HG03520 (cell line): Measurements from ENCODE around the gene USP8.
"Not testable (repeated sequence)": the region's sequence is repeated elsewhere in the genome, so short reads cannot be mapped to it uniquely, and the experiment has no call there.

Experiments
- ATAC-seq: cut with Tn5 transposase; IDR thresholded peaks from one replicate; pipeline ENCODE4 v1.9.1; 2021; ENCODE audit warnings: mild to moderate bottlenecking, moderate library complexity; ENCODE audit not compliant: unreplicated experiment

The USP8 gene

DNA sequence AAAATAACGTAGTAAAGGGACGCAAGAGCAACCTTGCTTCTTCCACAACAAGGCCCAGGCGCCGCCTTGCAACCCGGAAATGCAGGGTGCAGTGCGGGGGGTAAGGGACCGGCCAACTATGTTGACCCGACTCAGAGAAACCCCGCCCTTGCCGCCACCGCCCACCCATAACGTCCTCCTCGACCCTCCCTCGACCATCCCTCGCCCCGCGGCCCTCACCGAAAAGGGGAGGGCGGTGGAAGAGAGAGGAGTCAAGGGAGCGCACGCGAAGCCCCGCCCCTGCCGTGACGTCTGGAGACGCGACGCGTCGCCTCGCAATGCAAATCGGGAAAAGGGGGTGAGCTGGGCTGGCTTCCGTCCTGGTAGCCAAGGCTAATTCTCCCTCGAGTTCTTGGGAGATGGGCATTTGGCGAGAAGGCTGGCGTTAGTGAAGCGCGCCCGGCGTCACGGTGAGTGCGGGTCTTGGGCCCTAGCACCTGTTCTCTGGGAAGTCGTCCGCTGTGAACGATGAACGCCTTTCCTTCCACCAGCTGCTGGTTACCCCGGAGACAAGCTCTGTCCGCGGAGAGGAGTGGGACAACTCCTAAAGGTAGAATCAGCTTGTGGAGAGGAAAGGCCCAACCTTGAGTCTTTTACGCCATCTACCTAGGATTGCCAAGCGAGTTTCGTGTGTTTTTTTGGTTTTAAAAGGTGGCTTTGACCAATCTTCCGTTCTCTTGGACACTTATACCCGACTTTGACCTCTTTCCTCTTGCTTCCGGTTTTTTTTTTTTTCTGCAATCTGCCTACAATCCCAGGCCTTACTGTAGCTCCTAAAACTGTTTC, at the start of gene USP8:
TSS of gene USP8 (plus strand) at position 340 of the 825 bp plus-strand sequence. CDS start 14,669 bp downstream, outside the sequence.
- ATAC-seq = peak; percentile 92

DNA sequence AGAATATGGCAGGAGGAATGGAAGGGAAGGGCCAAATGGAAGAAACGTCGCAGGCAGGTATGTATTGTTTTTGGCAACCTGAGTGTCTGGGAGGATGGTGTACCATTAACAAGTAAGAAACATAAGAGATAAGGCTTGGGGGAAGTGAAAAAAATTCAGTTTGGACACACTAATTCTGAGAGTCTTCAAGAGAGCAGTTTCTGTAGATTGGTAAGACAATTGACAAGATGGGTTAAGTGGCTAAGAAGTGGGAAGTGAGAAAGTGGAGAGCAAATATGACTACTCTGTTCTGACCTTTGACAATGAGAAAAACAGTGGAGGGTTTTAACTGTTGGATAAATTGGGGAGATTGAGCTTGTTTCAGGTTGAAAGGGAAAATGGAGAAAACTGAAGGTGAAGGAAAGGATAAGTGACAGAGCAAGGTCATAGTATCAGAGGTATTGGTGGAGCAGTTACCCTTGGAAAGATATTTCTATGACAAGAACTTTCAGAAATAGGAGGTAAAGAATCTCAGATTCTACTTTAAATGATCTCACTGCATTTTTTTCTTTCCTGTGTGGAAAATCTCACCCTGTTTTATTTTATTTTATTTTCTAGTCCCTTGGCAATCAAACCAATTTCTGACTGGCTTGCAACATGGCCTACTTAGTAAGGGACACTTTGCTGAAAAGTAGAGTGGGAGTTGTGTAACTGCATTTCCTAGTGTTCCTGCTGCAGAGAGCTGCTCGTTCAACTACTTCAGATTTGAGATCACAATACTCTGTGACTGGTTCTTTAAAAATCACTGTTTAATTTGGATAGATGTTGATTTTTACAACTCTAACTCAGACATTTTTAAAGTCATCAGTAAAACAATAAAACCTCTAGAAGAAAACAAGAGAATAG, 46.1 kb upstream of the USP8 start:
- ATAC-seq = peak; percentile 97

DNA sequence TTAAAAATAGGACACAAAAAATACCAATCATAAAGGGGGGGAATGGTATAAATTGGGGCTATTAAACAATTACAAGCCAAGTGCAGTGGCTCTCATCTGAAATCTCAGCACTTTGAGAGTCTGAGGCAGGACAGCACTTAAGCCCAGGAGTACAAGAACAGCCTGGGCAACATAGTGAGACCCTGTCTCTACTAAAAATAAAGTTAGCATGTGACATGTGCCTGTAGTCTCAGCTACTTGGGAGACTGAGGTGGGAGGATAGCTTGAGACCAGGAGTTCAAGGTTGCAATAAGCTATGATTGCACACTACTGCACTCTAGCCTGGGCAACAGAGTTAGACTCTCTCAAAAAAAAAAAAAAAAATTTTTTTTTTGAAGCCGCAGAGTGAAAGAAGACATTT, 45.4 kb upstream of the USP8 start:
- ATAC-seq = no peak

DNA sequence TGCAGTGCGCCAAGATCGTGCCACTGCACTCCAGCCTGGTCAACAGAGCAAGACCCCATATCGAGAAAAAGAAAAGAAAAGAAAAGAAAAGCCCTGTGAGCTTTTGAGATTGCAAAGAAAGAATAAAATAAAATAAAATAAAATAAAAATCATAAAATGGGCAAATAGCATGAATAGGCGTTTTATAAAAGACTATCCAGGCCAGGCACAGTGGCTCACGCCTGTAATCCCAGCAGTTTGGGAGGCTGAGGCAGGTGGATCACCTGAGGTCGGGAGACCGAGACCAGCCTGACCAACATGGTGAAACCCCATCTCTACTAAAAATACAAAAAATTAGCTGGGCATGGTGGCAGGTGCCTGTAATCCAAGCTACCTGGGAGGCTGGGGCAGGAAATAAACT, 44.8 kb upstream of the USP8 start:
- not testable (repeated sequence) for ATAC-seq

DNA sequence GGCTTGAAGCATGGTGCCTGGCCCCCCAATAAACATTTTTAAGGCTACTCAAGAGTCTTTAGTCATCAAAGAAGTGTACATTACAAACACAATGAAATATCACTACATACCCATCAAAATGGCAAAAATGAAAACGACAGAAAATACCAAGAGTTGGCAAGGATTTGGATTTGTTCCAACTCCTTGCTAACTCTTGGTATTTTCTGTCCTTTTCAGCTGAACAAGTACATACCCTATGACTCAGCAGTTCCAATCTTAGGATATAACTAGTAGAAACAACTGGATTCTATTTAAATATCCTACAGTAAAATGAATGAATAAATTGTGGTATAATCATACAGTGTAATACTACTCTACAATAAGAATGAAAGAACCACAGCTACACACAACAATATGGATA, 44.1 kb upstream of the USP8 start:
- ATAC-seq = no peak

DNA sequence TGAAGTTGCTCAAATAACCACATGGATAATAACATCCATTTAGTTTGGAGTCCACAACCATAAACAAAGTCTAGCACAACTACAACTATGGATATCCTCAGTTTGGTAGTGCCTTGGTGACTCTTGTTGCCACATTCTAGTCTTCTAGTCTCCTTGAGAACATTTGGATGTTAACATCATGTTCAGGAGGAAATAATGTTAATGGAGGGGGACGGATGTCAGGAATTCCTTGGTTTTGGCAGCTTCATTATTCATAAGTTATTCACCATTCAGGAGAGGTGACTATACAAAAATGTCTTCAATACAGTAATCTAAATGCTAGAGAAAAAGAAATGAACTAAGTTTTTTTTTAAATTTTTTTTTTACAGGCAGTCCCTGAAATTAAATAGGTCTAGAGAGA, 42.8 kb upstream of the USP8 start:
- ATAC-seq = no peak

DNA sequence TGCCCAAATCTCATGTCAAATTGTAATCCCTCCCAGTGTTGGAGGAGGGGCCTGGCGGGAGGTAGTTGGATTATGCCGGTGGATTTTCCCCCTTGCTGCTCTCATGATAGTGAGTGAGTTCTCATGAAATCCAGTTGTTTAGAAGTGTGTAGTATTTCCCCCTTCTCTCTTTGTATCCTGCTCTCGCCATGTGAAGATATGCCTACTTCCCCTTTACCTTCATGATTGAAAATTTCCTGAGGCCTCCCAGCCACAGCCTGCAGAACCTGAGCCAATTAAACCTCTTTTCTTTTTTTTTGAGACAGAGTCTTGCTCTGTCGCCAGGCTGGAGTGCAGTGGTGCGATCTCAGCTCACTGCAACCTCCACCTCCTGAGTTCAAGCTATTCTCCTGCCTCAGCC, 41.8 kb upstream of the USP8 start:
- not testable (repeated sequence) for ATAC-seq

DNA sequence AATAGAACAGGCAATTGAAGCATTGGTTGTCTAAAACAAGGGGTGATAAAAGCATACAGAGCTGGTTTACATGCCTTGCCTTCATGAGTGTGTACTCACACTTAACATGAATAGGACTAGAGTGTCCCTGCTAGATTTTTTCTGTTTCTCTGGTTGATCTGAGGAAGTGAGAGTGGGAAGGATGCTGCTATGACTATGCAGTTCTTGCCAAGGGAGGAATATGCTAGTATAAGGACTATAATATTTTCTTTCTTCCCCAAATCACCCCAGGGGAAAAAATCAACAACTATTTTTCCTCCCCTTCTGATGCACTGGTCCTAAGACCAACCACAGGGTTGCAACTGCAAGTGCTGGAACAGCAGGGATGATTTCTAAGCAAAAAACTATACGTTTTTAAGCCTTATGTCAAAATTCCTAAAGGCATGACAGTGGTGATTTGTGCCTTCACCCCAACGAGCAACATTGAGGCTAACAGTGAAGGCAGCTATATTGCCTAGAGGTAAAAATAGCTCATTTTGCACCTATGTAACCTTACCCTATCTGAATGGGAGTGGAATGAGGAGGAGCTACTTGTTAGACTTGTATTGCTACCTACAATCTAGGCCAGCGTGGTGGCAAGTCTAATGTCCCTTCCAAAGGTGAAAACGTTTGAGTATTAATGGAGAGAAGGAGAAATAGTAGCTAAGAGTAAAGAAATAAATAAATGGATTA, 33.5 kb upstream of the USP8 start:
- ATAC-seq = peak; percentile 80

DNA sequence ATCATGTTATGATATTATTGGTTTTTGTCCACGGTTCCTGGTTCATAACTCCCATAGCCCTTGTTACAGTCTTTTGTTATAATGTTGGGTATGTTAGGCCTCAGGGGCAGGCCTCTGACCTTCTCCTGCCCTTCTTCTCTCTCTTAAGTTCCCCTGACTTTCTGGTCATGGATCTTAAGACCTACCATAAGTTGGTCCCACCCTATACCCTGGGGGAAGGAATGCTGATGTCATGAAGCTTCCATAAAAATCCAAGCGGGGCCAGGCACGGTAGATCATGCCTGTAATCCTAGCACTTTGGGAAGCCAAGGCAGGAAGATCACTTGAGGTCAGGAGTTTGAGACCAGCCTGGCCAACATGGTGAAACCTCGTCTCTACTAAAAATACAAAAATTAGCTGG, 32.6 kb upstream of the USP8 start:
- ATAC-seq = not testable (repeated sequence)

DNA sequence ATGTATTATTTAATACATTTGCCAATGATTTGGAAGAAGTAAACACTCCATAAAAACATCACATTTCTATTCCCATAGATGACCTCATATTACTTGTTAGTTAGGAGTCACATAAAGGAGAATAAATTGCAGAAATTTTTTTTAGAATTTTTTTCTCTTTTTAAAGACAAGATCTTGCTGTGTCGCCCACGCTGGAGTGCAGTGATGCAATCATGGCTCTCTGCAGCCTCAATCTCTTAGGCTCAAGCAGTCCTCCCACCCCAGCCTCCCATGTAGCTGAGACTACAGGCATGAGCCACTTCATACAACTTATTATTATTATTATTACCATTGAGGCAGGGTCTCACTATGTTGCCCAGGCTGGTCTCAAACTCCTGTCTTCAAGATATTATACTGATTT, 12.3 kb upstream of the USP8 start:
- no peak for ATAC-seq

DNA sequence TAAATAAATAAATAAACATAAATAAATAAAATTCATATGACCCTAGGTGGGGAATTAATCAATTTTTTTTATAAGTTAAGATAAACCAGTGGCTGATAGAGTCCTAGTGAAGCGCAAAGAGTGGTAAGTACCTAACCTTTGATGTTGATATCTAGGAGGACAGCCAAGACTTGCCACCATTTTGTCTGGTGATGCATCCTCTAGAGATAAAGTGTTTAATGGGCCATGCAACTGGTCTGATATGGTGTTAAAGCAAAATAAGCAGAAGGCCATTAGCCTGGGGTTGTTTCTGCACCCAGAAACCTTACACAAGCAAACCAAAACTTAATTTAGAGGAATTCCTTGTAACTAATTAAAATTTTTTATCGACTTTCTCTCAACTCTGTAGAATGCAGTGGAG, 9.6 kb upstream of the USP8 start:
- ATAC-seq = no peak

DNA sequence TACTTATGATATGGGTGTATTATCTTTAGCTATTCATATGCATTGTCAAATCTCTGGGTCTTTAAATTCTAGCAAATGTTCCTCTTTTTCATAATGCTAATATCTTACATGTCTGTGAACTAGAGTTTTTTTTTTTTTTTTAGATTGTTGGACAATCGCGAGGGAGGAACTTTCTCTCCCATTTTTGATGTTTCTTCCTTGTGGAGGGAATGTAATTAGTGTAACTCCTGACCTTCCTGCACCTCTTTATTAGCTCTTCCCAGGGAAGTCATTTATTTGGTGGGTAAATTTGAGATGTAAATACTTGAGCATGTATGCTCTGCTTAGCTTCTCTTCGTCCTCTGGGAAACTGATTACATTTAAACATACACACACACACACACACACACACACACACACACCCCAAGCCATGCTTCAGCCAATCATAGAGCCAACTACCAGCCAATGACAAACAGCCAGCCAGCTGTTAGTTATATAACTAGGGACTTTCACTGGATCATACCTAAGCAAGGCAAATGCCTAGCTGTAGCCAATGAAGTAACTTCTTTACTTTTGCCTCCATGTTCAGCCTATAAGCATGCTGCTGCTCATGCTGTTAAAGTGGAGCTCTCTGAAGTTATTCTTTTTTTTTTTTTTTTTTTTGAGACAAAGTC, 8.3 kb upstream of the USP8 start:
- ATAC-seq = no peak

DNA sequence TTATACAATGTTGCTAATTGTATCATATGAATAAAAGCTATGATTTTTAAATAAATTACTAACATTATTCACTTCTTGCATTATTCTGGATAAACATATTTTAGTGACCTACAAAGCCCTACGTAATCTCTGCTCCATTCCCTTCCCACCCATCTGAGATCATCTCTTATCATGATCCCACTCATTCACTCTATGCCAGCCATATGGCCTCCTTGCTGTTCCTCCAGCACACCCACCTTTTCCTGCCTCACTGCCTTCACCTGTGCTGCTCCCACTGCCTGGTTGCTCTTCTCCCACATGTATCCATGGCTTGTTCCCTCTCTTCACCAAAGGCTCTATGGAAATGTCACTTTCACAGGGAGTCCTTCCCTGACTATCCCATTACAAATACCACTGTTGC, 7.3 kb upstream of the USP8 start:
- no peak for ATAC-seq

DNA sequence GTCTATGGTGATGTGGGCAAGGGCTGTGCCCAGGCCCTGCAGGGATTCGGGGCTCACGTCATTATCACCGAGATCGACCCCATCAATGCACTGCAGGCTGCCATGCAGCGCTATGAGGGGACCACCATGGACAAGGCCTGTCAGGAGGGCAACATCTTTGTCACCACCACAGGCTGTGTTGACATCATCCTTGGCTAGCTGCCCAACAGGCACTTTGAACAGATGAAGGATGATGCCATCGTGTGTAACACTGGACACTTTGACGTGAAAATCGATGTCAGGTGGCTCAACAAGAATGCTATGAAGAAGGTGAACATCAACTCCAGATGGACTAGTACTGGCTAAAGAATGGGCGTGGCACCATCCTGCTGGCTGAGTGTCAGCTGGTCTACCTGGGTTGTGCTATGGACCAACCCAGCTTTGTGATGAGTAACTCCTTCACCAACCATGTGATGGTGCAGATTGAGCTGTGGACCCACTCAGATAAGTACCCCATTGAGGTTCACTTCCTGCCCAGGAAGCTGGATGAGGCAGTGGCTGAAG, 6.1 kb upstream of the USP8 start:
- no peak for ATAC-seq

DNA sequence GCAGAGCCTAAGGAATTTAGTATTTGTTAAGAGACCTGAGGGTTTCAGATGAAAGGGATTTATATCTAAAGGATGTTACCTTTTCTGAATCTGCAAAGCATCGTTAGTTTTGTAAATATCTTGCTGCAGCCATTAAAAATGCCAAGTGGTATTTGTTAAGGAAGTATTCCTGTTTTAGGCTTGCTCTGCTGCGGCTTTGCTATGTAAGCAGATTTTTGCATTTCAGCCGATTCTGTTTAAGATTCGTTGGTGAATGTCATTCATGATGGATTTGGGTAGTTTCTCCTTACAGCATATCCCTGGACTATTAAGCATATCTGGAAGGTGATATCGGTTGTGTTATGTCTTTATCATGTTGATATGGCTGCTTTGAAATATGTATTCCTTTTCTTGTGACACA, 1.0 kb downstream of the USP8 start:
- ATAC-seq = no peak

DNA sequence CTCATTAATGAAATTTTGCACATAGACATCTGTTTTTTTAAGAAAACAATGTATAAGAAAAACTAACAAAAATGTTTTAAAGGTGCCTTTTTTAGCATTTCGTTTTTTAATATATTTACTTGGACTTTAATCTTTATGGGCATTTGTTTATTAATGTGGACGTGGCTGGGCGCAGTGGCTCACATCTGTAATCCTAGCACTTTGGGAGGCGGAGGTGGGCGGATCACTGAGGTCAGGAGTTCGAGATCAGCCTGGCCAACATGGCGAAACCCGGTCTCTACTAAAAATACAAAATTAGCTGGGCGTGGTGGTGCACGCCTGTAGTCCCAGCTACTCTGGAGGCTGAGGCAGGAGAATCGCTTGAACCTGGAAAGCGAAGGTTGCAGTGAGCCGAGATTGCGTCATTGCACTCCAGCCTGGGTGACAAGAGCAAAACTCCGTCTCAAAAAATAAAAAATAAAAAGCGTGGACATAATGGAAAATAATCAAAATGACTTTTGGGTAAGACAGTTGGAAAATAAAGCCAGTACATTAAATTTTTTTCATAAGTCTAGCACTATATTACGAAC, 1.6 kb downstream of the USP8 start:
- not testable (repeated sequence) for ATAC-seq

DNA sequence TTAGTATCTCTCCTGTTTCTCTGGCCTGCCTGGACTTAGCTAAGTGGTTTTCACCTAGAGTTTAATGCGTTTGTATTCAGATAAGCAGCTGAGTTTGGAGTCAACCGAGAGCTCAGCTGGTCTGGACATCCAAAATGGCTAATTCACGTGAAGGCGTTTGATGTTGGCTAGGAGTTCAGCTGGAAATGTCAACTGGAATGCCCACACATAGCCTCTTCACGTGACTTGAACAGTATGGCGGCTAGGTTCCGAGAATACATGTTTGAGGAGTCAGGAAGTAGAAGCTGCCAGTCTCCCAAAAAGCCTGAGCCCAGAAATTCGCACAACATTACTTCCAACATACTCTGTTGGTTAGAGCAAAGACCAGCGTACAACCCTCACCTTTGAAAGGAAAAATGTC, 2.2 kb downstream of the USP8 start:
- no peak for ATAC-seq

DNA sequence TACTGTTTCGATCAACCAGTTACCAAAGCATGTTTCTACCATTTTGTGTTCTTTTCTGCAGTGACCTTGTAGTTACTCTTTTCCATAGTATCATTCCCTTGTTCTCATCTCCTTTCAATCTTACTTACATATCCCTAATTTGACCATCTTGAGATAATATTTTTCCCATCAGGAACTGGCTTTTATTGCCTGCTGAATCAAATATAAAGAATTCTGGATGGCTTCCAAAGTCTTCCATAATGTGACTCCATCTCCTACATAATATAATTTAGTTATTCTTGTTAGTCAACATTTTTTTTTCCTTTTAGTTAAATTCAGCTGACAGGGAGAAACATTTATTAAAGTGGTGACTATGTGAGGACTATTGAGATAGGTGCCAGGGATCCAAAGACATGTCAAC, 7.0 kb downstream of the USP8 start:
- ATAC-seq = no peak

DNA sequence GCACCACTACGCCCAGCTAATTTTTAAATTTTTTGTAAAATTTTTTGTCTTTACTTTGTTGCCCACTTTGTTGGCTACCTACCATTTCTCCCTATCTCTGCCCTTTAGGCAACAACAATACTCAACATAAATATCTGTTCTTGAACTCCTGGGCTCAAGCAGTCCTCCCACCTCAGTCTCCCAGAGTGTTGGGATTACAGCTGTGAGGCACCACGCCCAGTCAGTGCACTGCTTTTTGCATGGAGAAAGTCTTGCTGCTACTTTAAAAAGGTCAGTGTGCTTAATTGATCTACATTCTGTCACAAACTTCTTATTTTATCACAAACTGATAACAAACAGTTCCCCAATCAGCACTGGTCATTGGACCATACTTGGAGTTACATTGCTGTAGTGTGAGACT, 8.0 kb downstream of the USP8 start:
- no peak for ATAC-seq

DNA sequence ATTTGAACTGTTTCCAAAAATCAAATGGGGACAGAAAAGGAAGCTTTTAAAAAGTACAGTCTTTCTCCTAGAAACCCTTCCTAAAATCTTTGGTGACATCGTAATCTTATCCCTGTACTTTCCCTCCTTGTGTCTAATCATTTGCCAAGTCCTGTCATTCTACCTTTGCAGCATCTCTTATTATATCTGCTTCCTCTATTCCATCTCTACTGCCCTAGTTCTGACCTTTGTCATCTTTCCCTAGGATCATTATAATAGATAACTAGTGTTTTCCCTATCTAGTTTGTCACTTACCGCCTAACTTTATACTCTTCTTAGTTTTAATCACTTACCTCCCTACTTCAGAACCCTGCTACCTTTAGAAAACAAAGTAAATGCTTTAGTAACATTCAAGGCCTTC, 11.6 kb downstream of the USP8 start:
- no peak for ATAC-seq
